SIG-M5 treated with dmso at 0.1 percent for 504 hours (cell line): Measurements from ENCODE around the gene MBOAT1.

Experiments used
- DNase-seq: peaks from one replicate; lab custom pipeline; 2025; ENCODE audit not compliant: unreplicated experiment; lab: John Stamatoyannopoulos, UW

Gene MBOAT1

GRCh38 chr6:20112241-20112640 lies 100.0 kb downstream of the MBOAT1 start:
- no peak for DNase-seq

DNA sequence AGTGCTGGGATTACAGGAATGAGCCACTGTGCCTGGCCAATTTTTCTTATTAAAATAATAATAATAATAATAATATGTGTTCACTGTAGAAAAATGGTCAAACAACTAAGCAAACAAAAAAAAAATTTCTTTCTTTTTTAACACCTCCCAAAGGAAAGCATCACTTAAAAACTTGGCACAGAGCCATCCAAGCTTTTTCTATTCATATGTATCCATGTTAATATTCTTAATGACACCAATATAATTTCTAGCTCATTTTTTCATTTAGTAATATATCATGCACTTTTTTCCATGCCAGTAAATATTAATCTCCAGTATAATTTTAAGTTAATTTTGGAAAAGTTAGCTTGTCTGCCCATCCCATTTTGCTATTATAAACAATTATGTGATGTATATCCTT lies 101.8 kb downstream of the MBOAT1 start:
- DNase-seq = no peak

DNA sequence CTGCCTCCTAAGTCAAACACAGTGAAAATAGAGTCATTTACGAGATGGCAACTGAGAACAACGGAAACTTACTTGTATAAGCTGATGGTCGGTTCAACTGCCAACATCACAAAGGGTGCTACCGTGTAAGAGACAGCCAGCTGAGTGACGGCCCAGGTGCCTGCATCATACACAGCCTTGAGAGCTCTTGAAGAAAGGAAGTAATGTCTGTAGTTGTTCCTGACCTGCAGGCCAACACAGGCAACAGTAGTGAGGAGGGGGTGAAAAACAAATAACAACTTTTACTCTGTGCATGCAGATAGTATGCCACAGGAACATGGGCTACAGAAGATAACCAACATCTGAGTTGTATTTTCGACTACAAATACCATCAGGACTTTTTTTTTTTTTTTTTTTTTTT lies 102.7 kb downstream of the MBOAT1 start:
- DNase-seq = no peak

DNA sequence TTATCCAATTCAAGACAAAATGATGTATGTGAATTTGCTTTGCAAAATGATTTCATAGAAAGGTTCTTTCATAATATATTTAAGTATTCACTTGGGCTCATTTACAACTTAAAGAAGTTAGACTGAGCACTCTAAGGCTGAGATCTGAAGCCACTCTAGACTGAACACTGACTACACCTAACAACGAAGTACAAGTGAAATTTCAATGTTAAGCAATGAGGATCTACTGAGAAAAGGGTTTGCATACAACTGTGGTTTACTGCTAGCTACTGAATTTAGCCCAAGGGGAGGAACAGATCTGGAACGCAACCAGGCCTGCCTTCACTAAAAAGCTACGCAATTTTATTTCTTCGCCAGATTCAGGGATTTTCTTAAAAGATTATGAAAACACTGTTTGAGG lies 106.4 kb downstream of the MBOAT1 start:
- no peak for DNase-seq

DNA sequence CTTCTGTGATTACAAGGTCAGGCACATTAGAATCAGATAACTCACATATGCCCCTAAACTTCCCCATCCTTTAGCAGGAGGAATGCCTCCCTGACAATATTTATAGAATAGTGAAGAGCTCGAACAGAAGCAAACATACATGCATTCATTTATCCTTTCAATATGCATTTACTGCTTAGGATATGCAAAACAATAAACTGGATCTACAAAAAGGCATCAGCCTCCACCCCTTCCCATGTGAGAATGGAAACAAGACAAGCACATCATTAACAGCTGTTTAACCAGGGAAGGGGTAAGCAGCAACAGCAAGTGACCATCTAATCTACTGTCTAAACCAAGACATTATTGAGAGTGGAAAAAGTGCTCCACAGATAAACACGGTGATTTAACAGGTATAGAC lies 107.6 kb downstream of the MBOAT1 start:
- DNase-seq = no peak

- DNase-seq = no peak
Measured at GRCh38 chr6:20102397-20103073, 109.7 kb downstream of the MBOAT1 start.

DNA sequence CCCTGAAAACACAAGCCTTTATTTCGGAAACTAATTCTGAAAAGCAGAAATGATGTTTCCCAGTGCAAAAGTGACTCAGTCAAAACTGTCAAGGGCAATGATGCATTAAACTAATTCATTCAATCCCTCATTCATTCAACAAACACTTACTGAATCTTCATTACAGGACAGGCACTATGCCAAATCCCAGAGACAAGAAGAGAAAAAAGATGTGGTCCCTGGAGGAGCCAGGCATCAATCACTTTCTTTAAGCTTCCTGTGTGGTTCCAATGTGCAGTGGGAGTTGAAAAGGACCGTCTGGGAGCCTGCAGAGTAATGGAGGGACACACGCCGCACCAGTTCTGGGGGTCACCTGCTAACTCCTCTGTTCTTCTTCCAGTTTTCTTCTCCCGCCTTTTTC lies 113.1 kb downstream of the MBOAT1 start:
- no peak for DNase-seq

GRCh38 chr6:20098267-20098876 lies 113.9 kb downstream of the MBOAT1 start:
- DNase-seq = no peak

DNA sequence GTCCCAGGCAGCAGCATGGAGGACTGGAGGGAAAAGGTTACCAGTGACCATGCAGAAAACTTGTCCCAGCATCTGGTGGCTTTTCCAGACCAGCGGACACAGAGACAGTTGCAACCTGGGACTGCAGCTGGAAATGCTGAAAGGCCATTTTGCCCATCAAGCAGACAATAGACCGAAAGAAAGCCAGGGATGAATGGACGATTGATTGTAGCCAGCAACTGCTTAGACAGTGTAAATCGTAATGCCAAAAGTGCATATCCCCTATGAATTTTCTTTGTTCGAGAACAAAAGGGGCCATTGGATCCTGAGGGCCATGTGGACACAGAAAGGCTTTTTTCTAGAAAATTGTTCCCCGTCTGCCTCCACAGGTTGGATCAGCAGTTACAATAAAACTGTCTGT lies 115.7 kb downstream of the MBOAT1 start:
- no peak for DNase-seq

GRCh38 chr6:20095436-20095835 lies 116.8 kb downstream of the MBOAT1 start:
- no peak for DNase-seq

GRCh38 chr6:20092071-20092566 lies 120.2 kb downstream of the MBOAT1 start:
- DNase-seq = peak; percentile 39

DNA sequence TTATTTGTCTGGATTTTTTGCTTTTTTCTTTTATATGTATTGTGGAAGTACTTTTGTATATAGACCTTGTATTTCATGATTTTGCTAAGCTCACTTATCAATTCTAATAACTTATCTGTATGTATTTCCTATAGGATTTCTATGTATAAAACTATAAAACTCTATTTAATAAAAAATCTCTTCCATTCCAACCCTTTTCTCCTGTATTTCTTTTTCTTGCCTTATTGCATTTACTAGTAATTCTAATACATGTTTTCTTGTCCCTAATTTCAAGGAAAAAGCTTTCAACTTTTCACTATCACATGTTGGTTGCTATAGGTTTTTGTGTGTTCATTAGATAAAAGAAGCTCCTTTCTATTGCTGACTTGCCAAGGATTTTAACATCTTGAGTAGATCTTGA lies 125.3 kb downstream of the MBOAT1 start:
- DNase-seq = no peak

DNA sequence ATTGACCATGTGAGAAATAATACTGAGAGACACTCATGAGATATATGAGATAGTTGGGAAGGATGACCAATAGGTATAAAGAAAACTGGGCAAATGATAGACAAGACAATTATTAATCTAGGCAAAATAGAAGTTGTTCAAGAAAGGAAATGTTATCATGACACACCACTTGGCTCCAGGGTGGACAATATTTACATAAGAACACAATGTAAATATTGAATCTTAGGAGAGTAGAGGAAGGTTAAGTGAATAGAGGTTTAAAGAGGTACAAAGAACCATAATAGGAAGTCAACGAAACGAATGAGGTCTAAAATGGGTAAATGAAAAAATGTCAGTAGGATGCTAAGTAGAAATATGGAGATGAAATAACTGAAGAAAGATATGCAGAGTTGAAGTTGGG lies 126.5 kb downstream of the MBOAT1 start:
- no peak for DNase-seq

GRCh38 chr6:20084411-20084810 lies 127.9 kb downstream of the MBOAT1 start:
- no peak for DNase-seq

DNA sequence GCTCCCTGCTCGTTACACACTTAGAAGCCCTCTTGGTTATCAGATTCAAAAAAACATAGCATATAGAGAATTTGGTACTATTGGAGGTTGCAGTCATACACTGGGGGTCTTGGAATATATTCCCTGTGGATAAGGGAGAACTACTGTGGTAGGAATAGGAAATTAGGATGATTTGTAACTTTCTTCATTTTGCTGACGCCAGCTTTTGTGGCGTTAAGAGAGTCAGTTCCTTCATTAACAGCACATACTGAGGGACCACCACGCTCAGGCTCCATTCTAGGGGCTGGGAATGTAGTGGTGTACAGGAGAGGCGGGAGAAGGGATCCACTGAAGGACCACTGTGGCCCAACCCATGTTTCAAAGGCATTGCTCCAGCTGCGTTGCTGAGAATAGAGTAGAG lies 140.3 kb downstream of the MBOAT1 start:
- no peak for DNase-seq

DNA sequence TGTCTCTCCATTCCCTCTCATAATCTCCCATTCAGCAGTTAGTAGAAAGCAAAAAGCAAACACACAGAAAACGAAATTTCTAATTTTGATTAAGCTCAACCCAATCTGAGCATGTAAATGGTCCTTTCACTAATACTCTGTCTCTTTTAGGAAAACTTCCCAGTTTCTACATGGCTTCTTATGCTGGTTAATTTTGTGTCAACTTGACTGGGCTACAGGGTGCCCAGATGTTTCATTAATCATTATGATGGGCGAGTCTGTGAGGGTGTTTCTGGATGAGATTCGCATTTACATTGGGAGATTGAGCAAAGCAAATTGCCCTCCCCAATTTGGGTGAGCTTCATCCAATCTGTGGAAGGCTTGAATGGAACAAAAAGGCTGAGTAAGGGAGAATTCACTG lies 142.2 kb downstream of the MBOAT1 start:
- DNase-seq = no peak

- no peak for DNase-seq
Measured at GRCh38 chr6:20069021-20069522, 143.2 kb downstream of the MBOAT1 start.

GRCh38 chr6:20068421-20068988 lies 143.8 kb downstream of the MBOAT1 start:
- DNase-seq = no peak

GRCh38 chr6:20061952-20062351 lies 150.3 kb downstream of the MBOAT1 start:
- DNase-seq = no peak

DNA sequence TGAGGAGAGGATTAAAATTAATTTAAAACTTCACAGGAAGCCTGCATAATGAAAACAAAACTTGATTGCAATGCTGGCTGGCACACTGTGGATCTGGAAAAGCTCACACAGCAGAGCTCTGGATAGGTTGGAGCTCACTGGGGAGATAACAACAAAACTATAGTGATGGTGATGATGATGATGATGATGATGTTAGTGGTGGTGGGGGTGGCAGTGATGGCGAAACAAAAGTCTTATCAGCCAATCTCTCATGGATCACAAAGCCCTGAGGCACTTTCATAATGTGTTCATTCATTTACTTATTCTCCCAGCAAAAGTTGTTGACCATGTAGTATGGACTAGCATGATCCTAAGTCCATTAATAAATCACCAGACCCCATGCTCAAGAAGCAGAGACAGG lies 152.0 kb downstream of the MBOAT1 start:
- no peak for DNase-seq

GRCh38 chr6:20058912-20059311 lies 153.4 kb downstream of the MBOAT1 start:
- peak; percentile 44 for DNase-seq
